Urinary bladder (tissue), 4 donors: ENCODE results near the gene SDF2L1. TPM values are rescaled to one million over a fixed set of nuclear protein-coding genes. Genes with fewer than 3 reads are reported as not detected.
A peak's percentile ranks its signal among the peaks of the same experiment; 100 is the strongest.
"Not testable (repeated sequence)": the region's sequence is repeated elsewhere in the genome, so short reads cannot be mapped to it uniquely, and the experiment has no call there.

Experiments
- DNase-seq: peaks from one replicate; pipeline ENCODE4 v3.0.0-alpha.2; 2015; ENCODE audit errors: extremely low spot score
- H3K27ac ChIP-seq: one replicate; pipeline ENCODE4 v1.5.1; 2013; ENCODE audit warnings: low read depth, mild to moderate bottlenecking, moderate library complexity
- H3K36me3 ChIP-seq: one replicate; pipeline ENCODE4 v1.6.1; 2013; ENCODE audit warnings: mild to moderate bottlenecking, moderate library complexity; ENCODE audit not compliant: insufficient read depth
- H3K4me1 ChIP-seq: one replicate; pipeline ENCODE4 v1.6.1; 2013; ENCODE audit warnings: mild to moderate bottlenecking, moderate library complexity; ENCODE audit not compliant: insufficient read depth
- H3K4me3 ChIP-seq: one replicate; pipeline ENCODE4 v1.5.1; 2013; ENCODE audit warnings: low read depth, low read length
- WGBS: extraction: QIAGEN DNeasy Blood & Tissue Kit; methylation state at CpG from one replicate; pipeline ENCODE4 v1.1.7; 2013; 5-methylcytosine and 5-hydroxymethylcytosine counted together
- polyA plus RNA-seq: library from polyadenylated mRNA; stranded (reverse); fragments of 200-250 nt; gene quantifications from one replicate; pipeline ENCODE4 v1.2.3, GENCODE V29; 2013
- total RNA-seq: library from RNA; depleted of rRNA; stranded (reverse); fragments of >200 nt; gene quantifications from one replicate; pipeline ENCODE4 v1.2.3, GENCODE V29; 2014
- donor health status: healthy with polysubstance abuse.
- donor health status: healthy.

Gene SDF2L1, protein sequence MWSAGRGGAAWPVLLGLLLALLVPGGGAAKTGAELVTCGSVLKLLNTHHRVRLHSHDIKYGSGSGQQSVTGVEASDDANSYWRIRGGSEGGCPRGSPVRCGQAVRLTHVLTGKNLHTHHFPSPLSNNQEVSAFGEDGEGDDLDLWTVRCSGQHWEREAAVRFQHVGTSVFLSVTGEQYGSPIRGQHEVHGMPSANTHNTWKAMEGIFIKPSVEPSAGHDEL
- total RNA-seq: 5.1 TPM
- 58.0 TPM for polyA plus RNA-seq

DNA sequence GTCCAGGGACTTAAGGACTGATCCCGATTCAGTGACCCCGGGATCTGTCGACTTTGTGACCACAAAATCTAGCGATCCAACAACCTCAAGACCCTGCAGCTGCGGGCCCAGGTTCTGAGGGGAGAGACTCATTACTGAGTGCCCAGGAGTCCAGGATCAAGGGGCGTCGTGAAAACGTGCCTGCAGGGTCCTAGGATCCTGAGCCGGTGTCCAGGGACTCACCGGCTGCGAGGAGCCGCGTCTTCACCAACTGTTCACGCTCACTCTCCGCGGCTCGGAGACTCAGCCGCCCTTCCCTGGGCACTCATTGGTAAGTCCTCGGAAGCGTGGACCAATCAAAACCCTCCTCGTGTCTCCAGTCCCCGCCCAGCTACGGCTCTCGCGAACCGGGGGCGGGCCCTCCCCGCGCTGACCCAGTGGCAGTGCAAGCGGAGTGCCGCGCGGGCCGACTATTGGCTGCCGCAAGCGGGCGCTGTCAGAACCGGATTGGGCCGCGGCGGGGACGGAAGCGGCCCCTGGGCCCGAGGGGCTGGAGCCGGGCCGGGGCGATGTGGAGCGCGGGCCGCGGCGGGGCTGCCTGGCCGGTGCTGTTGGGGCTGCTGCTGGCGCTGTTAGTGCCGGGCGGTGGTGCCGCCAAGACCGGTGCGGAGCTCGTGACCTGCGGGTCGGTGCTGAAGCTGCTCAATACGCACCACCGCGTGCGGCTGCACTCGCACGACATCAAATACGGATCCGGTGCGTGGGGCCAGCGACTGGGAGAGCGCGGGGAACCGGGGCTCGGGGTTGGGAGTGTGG, at the start of gene SDF2L1:
SDF2L1 (plus strand) TSS at position 514 of the 795 bp plus-strand sequence; CDS start at position 549, 35 bp downstream.
- under 1% methylated on average over 76 of the region's 76 CpGs for WGBS
- DNase-seq: peak; percentile 94
- H3K4me1 ChIP-seq: no peaks in the 10 kb centered on the region
- peak within 1 kb of the TSS; percentile 59 for H3K4me3 ChIP-seq
- H3K27ac ChIP-seq: peak within 1 kb of the TSS; percentile 31
- no peaks in the 10 kb centered on the region for H3K36me3 ChIP-seq

DNA sequence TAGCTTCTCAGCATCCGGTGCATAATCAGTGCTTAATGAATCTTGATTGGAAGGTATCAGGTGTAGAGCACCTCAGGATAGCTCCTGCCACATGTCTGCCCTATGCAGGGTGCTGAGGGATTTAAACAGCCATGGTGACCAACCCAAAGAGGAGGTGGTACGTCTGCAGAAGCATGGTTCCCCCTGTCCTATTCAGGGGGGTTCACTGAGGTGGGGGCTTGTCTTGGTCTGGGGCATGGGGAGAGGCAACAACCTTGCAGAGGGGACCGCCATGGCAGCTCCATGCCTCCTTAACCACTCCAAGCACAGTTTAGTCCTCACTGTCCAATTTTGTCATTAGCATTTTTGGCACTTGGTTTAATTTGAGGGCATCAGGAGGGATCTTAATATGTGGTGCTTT, 49.7 kb upstream of the SDF2L1 start:
- Histone ChIP-seq H3K36me3 (peaks cover 4% of the 10 kb centered on the region), H3K4me3 (no peak overlapping the region), H3K4me1 (no peaks in the 10 kb centered on the region), H3K27ac (no peak overlapping the region)
- no peak for DNase-seq
- 84% methylated on average over 3 of the region's 3 CpGs for WGBS

DNA sequence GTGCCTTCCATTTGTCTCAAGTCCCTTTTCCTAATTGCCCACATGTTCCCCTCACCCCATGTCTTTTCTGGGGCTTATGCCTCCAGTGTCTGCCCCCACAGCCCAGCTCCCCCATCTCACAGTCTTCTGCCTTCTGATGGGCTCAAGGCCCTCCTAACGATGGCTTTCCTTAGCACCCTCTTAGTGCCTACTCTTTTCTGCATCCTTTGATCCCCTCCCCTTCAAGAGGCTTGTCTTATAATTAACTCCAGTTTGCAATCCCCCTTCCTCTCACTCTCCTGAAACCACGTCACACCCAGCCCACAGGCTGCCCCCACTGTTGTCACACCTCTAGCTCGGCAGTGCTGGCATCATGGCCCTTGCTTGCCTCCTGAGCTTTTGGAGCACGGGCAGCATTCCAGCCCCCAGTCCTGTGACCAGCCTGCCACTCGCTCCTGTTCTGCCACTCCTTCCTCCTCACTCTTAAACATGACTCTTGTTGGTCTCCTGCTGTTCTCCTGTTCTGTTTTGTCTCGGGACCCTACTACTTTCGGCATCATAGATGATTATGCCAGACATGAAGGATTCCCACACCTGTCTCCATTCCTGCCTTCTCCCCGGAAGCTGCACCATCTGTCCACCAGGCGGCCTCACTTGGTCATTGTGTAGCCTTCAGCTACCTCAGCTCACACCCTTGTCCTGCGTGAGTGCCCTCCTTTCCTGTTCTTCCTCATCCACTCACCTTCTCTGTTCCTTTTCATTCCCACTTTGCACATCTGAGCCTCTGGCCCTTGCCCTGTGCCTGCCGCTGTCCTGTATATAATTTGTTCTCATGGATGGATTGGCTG, 48.5 kb upstream of the SDF2L1 start:
- H3K36me3 ChIP-seq: peaks cover 4% of the 10 kb centered on the region
- WGBS: 84% methylated on average over 11 of the region's 11 CpGs

DNA sequence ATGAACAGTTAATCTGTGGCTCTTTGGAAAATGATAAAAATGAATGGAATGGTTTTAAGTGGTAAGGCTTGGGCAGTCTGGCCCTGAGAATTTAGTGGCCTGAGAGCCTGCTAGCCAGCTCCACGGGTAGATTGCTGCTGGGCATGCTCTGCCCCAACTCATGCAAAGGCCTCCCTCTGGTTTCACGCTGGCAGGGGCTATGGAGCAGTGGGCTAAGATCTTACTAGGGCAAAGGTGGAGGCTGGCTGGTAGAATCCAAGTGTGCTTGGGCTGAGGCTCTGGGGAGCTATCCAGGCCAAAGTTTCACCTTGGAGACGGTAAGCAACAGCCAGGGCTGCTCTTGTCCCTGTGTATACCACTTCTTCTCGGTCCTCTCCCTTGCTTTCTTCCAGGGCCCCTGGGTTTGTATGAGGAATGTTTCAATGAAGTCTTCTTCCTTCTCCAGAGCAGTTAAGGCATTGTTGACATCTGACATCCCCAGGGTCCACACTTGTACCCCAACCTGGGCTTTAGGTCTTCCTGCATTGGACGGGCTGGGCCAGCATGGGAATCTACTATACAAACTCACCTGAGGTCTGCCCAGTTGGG, 47.1 kb upstream of the SDF2L1 start:
- Histone ChIP-seq H3K27ac (no peak overlapping the region), H3K36me3 (peaks cover 4% of the 10 kb centered on the region), H3K4me3 (no peak overlapping the region), H3K4me1 (no peaks in the 10 kb centered on the region)
- WGBS: 76% methylated on average over 5 of the region's 5 CpGs
- DNase-seq: no peak

More for the DNA sequence above, 48.5 kb upstream of the SDF2L1 start:
- H3K4me1 ChIP-seq: no peaks in the 10 kb centered on the region
- H3K27ac ChIP-seq: no peak overlapping the region
- H3K4me3 ChIP-seq: no peak overlapping the region
- DNase-seq: no peak

DNA sequence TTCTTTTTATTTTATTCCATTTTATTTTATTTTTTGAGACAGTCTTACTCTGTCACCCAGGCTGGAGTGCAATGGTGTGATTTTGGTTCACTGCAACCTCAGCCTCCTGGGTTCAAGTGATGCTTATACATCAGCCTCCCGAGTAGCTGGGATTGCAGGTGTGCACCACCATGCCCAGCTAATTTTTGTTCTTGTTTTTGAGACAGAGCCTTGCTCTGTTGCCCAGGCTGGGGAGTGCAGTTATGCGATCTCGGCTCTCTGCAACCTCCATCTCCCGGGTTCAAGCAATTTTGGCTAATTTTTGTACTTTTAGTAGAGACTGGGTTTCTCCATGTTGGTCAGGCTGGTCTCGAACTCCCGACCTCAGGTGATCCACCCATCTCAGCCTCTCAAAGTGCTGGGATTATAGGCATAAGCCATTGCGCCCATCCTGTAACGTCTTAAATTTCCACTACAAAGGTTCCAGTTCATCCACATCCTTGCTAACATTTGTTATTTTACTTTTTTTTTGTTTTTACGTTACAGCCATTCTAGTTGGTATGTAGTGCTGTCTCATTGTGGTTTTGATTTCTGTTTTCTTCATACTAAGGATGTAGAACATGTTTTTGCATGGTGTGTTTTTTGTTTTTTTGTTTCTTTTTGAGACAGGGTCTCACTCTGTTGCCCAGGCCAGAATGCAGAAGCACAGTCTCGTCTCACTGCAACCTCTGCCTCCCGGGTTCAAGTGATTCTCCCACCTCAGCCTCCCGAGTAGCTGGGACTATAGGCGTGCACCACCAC, 45.6 kb upstream of the SDF2L1 start:
- WGBS: 96% methylated on average over 13 of the region's 13 CpGs
- not testable (repeated sequence) for H3K27ac ChIP-seq, H3K4me3 ChIP-seq, DNase-seq, H3K36me3 ChIP-seq, H3K4me1 ChIP-seq

DNA sequence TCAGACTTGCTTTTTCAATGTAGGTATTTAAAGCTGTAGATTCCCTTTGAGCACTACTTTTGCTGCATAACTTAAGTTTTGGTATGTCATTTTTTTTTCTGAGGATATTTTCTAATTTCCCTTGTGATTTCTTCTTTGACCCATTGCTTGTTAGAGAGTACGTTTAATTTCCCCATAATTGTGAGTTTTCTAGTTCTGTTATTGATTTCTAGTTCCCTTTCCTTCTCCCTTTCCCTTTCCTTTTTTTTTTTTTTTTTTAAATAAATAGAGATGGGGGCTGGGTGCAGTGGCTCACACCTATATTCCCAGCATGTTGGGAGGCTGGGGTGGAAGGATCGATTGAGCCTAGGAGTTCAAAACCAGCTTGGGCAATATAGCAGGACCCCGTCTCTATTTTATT, 43.8 kb upstream of the SDF2L1 start:
- Histone ChIP-seq H3K36me3 (peaks cover 4% of the 10 kb centered on the region), H3K4me3 (no peak overlapping the region), H3K27ac (no peak overlapping the region), H3K4me1 (no peaks in the 10 kb centered on the region)
- DNase-seq: no peak
- 90% methylated on average over 3 of the region's 3 CpGs for WGBS

DNA sequence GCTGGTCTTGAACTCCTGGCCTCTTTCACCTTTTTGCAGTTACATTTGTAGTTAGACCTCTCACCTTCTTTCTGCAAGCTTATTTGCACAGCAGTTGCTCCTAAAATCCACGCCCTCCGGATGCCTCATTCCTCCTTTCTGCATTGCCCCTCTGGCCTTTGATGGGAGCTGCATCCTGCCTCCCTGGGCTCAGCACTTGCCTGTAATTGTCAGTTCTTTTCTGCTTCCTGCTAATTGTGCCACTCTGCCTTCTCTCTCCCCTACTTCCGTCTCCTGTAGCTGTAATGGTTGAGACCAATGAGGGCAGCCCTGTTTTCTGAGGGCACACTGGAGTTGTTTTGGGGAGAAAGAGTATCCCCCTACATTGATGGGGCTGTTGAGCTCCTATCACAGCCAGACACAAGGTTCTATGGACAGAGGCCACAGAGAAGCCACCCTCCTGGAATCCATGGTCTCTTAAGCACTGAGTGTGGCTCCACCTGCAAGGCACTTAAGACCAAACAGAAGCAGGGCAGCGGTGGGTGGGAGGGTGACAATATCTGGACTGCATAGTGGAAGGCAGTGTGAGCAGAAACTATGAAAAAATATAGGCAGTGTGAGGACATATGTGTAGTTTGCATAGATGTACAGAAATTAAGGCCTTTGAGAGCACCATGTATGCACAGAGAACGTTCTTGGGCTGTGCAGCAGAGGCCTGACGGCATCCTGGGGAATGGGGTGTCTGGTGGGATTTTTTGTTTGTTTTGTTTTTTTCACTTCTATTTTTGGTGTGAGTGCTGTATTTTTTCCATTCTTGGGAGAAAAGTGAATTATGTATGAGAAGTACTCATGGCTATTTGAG, 42.8 kb upstream of the SDF2L1 start:
- H3K4me1 ChIP-seq: no peaks in the 10 kb centered on the region
- WGBS: 89% methylated on average over 6 of the region's 6 CpGs
- DNase-seq: no peak
- no peak overlapping the region for H3K27ac ChIP-seq
- no peak overlapping the region for H3K4me3 ChIP-seq
- H3K36me3 ChIP-seq: peaks cover 4% of the 10 kb centered on the region

DNA sequence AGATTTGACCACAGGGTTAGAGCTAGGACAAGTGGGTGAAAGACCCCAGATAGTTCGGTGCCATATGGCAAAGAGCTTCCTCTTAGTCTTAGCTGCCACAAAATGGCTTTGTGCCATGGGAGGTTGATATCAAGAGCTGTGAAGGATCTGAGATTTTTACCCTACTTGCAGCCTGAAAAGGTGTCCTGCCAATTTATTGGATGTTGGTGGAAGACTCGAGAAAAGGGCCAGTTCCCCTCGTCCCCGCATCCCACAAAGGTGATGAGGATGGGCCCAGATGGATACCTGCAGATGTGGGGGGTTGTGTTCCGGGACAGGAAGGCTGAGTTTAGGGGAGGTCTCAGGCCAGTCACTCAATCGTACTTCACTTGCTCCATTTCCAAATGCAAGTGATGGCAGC, 39.5 kb upstream of the SDF2L1 start:
- Histone ChIP-seq H3K27ac (no peak overlapping the region), H3K4me1 (no peaks in the 10 kb centered on the region), H3K4me3 (no peak overlapping the region), H3K36me3 (no peaks in the 10 kb centered on the region)
- DNase-seq: no peak
- WGBS: 96% methylated on average over 6 of the region's 6 CpGs

DNA sequence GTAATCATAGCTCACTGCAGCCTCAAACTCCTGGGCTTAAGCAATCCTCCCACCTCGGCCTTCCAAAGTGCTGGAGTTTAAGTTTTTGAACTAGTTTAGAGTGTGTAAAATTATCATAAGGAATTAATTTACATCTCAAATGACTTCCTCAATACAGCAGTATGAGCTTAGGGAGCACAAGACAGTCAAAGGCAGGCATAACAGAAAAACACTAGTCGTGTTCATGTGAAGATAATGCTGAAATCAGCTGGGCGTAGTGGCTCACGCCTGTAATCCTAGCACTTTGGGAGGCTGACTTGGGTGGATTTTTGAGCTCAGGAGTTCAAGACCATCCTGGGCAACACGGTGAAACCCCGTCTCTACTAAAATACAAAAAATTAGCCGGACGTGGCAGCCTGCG, 38.1 kb upstream of the SDF2L1 start:
- Histone ChIP-seq H3K4me3 (no peak overlapping the region), H3K4me1 (no peaks in the 10 kb centered on the region), H3K27ac (no peak overlapping the region), H3K36me3 (no peaks in the 10 kb centered on the region)
- 82% methylated on average over 9 of the region's 9 CpGs for WGBS
- no peak for DNase-seq

DNA sequence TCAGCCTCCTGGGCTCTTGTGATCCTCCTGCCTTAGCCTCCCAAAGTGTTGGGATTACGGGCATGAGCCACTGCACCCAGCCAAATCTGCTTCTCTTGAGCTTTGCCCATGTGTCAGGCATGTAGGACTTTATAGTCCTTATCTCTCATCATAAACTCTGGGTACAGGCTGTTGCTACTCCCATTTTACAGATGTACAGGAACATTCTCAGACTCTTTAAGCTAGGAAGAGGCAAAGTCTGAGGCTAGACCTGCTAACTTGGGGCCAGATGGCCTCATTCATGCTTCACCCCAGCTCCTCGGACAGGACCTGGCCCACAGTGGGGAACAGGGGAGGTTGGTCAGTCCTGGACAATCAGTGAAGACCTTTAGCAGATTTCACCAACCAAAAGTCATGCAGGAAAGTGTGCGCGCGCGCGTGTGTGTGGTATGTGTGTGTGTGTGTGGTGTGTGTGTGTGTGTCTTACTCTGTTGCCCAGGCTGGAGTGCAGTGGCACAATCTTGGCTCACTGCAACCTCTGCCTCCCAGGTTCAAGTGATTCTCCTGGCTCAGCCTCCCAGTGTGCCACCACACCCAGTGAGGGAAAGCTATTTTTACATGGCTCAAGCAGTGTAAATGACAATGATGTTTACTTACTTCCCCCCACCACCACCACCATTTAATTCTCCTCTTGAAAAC, 36.1 kb upstream of the SDF2L1 start:
- Histone ChIP-seq H3K4me1 (no peaks in the 10 kb centered on the region), H3K27ac (no peak overlapping the region), H3K36me3 (no peaks in the 10 kb centered on the region), H3K4me3 (no peak overlapping the region)
- no peak for DNase-seq
- 97% methylated on average over 7 of the region's 7 CpGs for WGBS

DNA sequence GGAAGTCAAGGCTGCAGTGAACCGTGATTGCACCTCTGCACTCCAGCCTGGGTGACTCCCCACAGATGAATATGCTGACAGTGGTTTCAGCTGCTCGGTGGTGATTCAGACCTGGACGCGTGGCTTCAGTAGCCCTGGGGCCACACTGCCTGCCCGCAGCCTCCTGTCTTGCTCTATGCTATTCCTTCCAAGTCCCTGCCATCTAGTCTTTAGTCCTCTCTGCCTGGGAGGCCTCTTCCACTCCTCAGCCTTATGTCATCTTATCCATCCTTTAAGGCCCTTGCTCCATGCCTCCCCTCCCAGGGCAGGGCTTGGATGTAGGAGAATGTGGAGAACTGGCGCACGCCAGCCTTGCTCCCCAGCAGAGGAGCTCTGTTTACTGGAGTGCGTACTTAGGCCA, 35.3 kb upstream of the SDF2L1 start:
- Histone ChIP-seq H3K27ac (no peak overlapping the region), H3K4me3 (no peak overlapping the region), H3K4me1 (no peaks in the 10 kb centered on the region), H3K36me3 (no peaks in the 10 kb centered on the region)
- no peak for DNase-seq
- 97% methylated on average over 8 of the region's 8 CpGs for WGBS
